SK-MEL-5 (cell line): Measurements from ENCODE around the gene ADRA2C. TPM values are rescaled to one million over a fixed set of nuclear protein-coding genes. Genes with fewer than 3 reads are reported as not detected.

Source experiments
- DNase-seq: peaks from one replicate; pipeline ENCODE4 v3.0.0-alpha.2; 2016; ENCODE audit warnings: low read depth, low spot score
- in situ Hi-C: cut with HindIII; loops from 2 replicates; pipeline ENCODE4 v1.10.0; 2016; ENCODE audit warnings: low sequenced_read_pairs, high pct_unique_total_duplicates, low pct_unique_long_range_greater_than_20kb
- total RNA-seq: library from RNA; depleted of rRNA; stranded (reverse); fragments of >200 nt; shearing (Covaris generic); gene quantifications from 2 replicates; pipeline ENCODE4 v1.2.3, GENCODE V29; 2014

The ADRA2C gene
- total RNA-seq, 1 experiment from 2014 or later, result 15.7 TPM

DNA sequence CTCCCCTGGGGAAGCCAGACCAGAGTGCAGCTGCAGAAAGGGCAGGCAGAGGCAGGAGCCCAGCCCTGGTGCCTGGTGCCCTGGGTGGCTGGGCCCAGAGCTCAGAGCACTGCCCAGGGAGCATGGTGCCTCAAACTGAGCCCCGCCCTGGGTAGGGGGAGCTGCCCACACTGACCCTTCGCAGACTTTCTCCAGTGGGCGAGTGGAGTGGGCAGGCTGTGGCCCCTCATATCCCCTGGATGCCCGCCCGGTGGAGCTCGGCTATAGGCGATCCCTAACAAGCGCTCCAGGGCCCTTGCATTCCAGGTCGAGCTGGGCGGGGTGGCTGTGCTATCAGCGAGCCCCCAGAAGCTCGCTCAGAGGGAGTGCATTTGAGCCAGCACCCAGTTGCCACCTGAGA lies 17.1 kb upstream of the ADRA2C start:
- in situ Hi-C loops, result no loop called here
- DNase-seq, result no peak

- in situ Hi-C loops, result no loop called here
- DNase-seq, result no peak
Observed at GRCh38 chr4:3750334-3750733, 15.9 kb upstream of the ADRA2C start.

- in situ Hi-C loops, result no loop called here
- DNase-seq, result no peak
Observed at GRCh38 chr4:3752022-3752421, 14.2 kb upstream of the ADRA2C start.

DNA sequence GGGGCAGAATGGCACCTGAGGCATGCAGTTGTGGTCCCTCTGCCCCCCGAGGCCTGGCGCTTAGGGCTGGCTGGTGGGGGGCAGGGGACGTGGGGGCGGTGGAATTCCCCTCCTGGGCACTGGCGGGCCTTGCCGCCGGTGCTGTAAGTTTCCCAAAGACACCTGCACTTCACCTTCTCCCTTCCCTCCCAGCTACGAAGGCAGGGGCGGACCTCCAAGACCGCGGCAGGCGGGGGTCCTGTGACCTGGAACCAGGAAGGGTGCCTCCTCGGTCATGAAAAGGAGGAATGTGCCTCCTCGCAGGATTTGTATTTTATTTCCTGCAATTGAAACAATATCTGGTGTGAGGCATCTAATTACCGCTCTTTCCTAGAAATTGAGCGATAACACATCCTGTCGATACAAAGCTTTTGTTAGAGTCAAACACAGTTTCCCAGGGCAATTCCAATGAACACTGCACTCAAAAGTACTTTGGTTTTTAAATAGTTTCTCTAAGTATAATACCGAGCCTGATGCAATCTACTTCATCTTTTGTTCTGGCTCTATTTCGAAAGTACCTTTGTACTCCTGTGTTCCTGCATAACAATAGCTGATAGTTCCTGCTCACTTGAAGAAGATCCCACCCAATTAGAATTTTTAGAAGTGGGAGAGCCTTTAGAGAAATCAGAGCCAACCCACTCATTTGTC lies 12.3 kb upstream of the ADRA2C start:
- in situ Hi-C loops, result no loop called here
- DNase-seq, result no peak

DNA sequence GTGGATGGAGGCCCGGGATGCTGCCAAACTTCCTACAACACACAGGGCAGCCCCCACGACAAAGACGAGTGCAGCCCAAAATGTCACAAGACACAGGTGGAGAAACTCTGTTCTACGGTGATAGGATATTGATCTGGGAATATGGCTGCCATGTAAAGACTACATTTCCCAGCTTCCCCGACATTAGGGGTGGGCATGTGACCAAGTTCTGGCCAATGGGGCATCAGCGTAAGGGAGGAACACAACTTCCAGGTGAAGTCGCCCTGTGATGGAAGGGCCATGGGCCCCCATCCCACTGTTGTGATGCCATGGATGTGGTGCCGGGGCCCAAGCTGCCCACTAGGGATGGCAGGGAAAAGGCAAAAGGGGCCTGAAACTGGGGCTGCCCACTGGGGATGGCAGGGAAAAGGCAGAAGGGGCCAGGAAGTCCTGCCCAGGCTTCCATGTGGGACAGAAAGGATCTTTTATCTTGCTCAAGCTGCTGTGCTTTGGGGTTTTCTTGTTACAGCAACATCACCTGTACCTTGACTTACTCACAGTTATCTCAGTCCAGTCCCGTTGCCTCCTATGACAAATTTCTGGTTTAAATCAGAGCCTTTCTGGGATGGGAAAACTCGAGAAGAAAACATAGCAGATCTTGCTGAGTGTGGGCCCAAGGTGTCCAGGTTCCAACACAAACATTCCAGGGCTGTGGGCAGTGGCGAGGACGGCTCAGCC lies 9.7 kb upstream of the ADRA2C start:
- DNase-seq, result peak; percentile 40
- in situ Hi-C loops, result no loop called here

- in situ Hi-C loops, result no loop called here
- no peak for DNase-seq
Observed at GRCh38 chr4:3759236-3759635, 6.9 kb upstream of the ADRA2C start.

DNA sequence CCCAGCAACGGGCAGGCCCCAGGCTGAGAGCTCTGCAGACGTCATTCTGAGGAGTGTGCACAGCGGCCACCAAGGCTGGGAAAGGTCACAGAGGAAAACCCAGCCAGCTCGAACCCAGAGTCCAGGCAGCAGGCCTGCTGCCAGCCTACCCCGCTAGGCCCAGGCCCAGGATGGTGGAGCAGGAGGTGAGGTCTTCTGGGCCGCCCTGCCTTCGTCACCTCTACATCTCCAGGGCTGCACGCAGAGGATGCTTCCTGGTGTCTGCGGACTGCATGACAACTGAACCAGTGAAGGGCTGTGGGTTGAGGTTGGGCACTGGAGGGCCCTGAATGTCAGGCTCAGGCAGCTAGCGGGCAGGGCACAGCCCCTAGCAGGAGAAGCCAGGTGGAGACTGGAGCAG lies 5.8 kb upstream of the ADRA2C start:
- in situ Hi-C loops, result no loop called here
- no peak for DNase-seq

- in situ Hi-C loops, result no loop called here
- no peak for DNase-seq
Observed at GRCh38 chr4:3760841-3761240, 5.3 kb upstream of the ADRA2C start.

DNA sequence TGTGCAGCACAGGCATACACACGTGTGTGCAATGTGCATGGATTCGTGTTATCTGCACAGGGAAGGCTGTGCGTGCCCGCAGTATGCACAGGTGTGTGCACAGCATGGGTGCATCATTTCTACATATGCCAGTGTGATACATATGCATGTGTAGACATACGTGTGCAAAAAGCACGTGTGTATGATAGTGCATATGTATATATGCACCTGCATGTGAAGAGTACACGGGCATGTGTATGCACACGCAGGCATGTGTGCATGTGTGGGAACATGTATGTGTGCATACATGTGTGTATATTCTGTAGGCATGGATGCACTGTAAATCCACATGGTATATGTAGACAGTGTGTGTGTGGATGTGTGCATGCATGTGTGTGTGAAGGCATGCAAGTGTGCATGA lies 3.9 kb upstream of the ADRA2C start:
- in situ Hi-C loops, result no loop called here
- DNase-seq, result no peak

DNA sequence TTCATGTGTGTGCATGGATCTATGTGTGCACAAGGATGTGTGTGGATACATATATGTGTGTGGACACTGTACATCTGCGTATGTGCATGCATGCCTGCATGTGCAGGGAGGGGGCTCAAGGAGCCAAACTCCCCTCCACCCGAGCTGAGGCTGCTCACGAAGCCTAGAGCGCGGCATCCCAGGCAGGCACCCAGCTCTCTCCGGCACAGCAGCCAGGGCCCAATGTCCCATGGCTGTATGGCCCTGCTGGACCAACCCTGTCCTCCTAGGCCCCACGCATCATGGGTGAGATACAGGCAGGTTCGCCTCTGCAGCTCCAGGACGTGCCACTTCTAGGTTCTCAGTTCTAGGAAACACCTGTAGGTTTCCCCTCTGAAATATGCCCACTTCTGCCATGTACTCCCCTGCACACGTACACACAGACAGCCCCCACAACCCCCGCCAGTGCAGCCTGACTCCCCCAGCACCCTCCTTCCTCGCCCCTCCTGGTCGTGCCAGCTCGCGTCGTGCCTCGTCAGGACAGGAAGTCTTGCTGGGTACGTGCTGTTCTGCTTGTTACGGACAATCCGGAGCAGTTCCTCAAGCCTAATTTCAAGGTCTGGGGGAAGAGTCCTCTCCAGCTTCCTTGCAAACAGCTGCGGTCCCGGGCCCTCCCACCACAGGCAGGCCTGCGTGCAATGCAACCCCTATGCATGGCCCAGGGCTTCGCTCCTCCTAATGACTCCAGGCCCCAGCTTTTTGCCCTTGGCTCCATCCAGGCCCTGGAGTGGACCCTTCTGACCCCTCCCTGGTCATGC lies 3.2 kb upstream of the ADRA2C start:
- in situ Hi-C loops, result no loop called here

DNA sequence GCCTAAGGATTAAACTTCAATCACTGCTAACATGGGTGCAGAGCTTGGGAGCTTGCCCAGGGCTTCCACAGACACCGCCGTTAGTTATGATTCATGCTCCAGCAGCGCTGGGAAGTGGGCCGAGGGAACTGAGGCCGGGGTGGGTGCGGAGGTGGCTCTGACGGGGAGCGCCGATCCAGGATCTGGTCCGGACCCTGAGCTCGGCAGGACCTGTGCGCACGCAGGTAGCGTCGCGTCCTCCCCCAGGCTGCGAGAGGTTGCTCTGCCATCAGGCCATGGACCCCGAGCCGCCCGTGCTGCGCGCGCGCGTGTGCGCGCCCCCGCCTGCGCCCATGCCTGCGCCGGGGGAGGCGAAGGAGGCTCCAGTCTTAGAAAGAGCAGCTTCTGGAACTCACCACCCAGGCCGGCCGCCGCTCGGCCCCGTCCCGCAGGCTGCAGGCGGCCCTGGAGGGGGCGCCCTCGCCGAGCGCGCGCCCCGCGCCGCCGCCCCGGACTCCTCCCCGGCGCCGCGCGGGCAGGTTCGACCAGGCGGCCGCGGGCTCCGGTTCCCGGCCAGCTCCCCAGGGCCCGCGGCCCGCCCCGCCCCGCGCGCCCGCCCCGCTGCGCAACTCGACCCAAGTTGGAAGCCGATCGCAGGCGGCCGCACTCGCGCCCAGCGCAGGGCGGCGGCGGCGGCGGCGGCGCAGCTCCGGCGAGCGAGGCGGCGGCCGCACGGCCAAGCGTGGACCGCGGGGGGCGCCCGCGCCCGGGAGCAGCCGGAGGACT lies 732 bp upstream of the ADRA2C start:
- in situ Hi-C loops, result no loop called here
- peak; percentile 58 for DNase-seq

More for the DNA sequence above, 3.2 kb upstream of the ADRA2C start:
- DNase-seq, result no peak

GRCh38 chr4:3766785-3767569 lies 792 bp downstream of the ADRA2C start:
- in situ Hi-C loops, result no loop called here
- DNase-seq, result no peak

- no peak for DNase-seq
- in situ Hi-C loops, result no loop called here
Observed at GRCh38 chr4:3767570-3768288, 1.5 kb downstream of the ADRA2C start.

- peak; percentile 6 for DNase-seq
- in situ Hi-C loops, result no loop called here
Observed at GRCh38 chr4:3768842-3769641, 2.9 kb downstream of the ADRA2C start.

- in situ Hi-C loops, result no loop called here
- DNase-seq, result no peak
Observed at GRCh38 chr4:3769642-3770184, 3.5 kb downstream of the ADRA2C start.
